Neuronal stem cell (in vitro differentiated cells): ENCODE results near the gene SSR1.

Experiments used
- DNase-seq: peaks from one replicate; pipeline ENCODE4 v3.0.0-alpha.2; 2013; ENCODE audit warnings: low spot score
- H2AFZ ChIP-seq: one replicate; pipeline ENCODE4 v1.6.1; 2013; ENCODE audit warnings: mild to moderate bottlenecking, low read length, inconsistent platforms
- H2AK5ac ChIP-seq: 2 replicates; pipeline ENCODE4 v1.6.1; 2013; ENCODE audit warnings: low read depth, mild to moderate bottlenecking, inconsistent platforms, low read length, moderate library complexity, mixed read lengths
- H2BK120ac ChIP-seq: 2 replicates; pipeline ENCODE4 v1.6.1; 2013; ENCODE audit warnings: low read depth, mild to moderate bottlenecking, inconsistent platforms, low read length, moderate library complexity, mixed read lengths
- H2BK12ac ChIP-seq: one replicate; pipeline ENCODE4 v1.6.1; 2013; ENCODE audit warnings: low read length, inconsistent platforms
- H2BK15ac ChIP-seq: 2 replicates; pipeline ENCODE4 v1.6.1; 2013; ENCODE audit warnings: mild to moderate bottlenecking, low read length, inconsistent platforms, mixed read lengths
- H2BK5ac ChIP-seq: one replicate; pipeline ENCODE4 v1.6.1; 2013; ENCODE audit warnings: inconsistent platforms, mild to moderate bottlenecking, low read length, moderate library complexity
- H3K14ac ChIP-seq: one replicate; pipeline ENCODE4 v1.6.1; 2013; ENCODE audit warnings: low read length, inconsistent platforms
- H3K18ac ChIP-seq: 2 replicates; pipeline ENCODE4 v1.6.1; 2013; ENCODE audit warnings: low read length, inconsistent platforms
- H3K23ac ChIP-seq: 2 replicates; pipeline ENCODE4 v1.6.1; 2013; ENCODE audit warnings: low read depth, mild to moderate bottlenecking, mixed read lengths, low read length, inconsistent platforms; ENCODE audit not compliant: poor library complexity
- H3K27ac ChIP-seq: replicated peaks from 3 replicates; pipeline ENCODE4 v1.5.1; 2013; ENCODE audit warnings: low read length, inconsistent platforms
- H3K27me3 ChIP-seq, 3 experiments: 2 replicates each; pipeline ENCODE4 v1.6.1; 2013; ENCODE audit warnings: low read length in 3 of 3, mild to moderate bottlenecking in 2 of 3, inconsistent platforms in 1 of 3, low read depth in 1 of 3, mixed read lengths in 1 of 3, moderate library complexity in 1 of 3; ENCODE audit not compliant: control insufficient read depth in 3 of 3, insufficient read depth in 3 of 3
- H3K36me3 ChIP-seq, 2 donors: replicated peaks in 1 of 2; 2 replicates each; pipeline ENCODE4 v1.6.1; 2013; ENCODE audit warnings: low read length in 2 of 2; ENCODE audit not compliant: control insufficient read depth in 2 of 2, insufficient read depth in 2 of 2
- H3K4ac ChIP-seq: 2 replicates; pipeline ENCODE4 v1.6.1; 2013; ENCODE audit warnings: inconsistent platforms, mild to moderate bottlenecking, low read length, moderate library complexity
- H3K4me1 ChIP-seq, 2 donors: 1 replicate in 1 of 2; 2 replicates in 1 of 2; pipeline ENCODE4 v1.6.1; 2013; ENCODE audit warnings: low read length in 2 of 2, low read depth in 1 of 2; ENCODE audit not compliant: control insufficient read depth in 2 of 2, insufficient read depth in 1 of 2
- H3K4me2 ChIP-seq: one replicate; pipeline ENCODE4 v1.6.1; 2013; ENCODE audit warnings: mild to moderate bottlenecking, low read length, inconsistent platforms; ENCODE audit not compliant: insufficient read depth, poor library complexity, severe bottlenecking
- H3K4me3 ChIP-seq, 2 donors: 2 replicates each; pipeline ENCODE4 v1.5.1; 2013; ENCODE audit warnings: low read length in 2 of 2, mild to moderate bottlenecking in 2 of 2, inconsistent platforms in 1 of 2, moderate library complexity in 1 of 2
- H3K79me1 ChIP-seq: one replicate; pipeline ENCODE4 v1.6.1; 2013; ENCODE audit warnings: low read depth, mild to moderate bottlenecking, inconsistent platforms, low read length, moderate library complexity
- H3K9ac ChIP-seq: one replicate; pipeline ENCODE4 v1.6.1; 2013; ENCODE audit warnings: mild to moderate bottlenecking, low read depth, low read length, inconsistent platforms; ENCODE audit not compliant: poor library complexity
- H3K9me3 ChIP-seq, 2 donors: replicated peaks in 1 of 2; 2 replicates each; pipeline versions ENCODE3 to v1.6.1; 2013; ENCODE audit warnings: low read length in 2 of 2, mild to moderate bottlenecking in 2 of 2, inconsistent platforms in 1 of 2, low read depth in 1 of 2, mixed read lengths in 1 of 2, moderate library complexity in 1 of 2; ENCODE audit not compliant: control insufficient read depth in 2 of 2, insufficient read depth in 1 of 2
- H4K8ac ChIP-seq: one replicate; pipeline ENCODE4 v1.6.1; 2013; ENCODE audit warnings: low read depth, mild to moderate bottlenecking, inconsistent platforms, low read length, moderate library complexity
- H4K91ac ChIP-seq: one replicate; pipeline ENCODE4 v1.6.1; 2013; ENCODE audit warnings: low read length, low read depth, mild to moderate bottlenecking, inconsistent platforms; ENCODE audit not compliant: poor library complexity
- WGBS, 2 donors: extraction: QIAGEN DNeasy Blood & Tissue Kit; methylation state at CpG; one replicate each; pipeline ENCODE4 v1.1.7; 2013; ENCODE audit warnings: missing lambda C conversion rate in 2 of 2, mixed read lengths in 1 of 2; ENCODE audit not compliant: insufficient read length in 2 of 2, insufficient replicate concordance in 1 of 2; ENCODE audit errors: extremely low coverage in 2 of 2; 5-methylcytosine and 5-hydroxymethylcytosine counted together

SSR1 gene

DNA sequence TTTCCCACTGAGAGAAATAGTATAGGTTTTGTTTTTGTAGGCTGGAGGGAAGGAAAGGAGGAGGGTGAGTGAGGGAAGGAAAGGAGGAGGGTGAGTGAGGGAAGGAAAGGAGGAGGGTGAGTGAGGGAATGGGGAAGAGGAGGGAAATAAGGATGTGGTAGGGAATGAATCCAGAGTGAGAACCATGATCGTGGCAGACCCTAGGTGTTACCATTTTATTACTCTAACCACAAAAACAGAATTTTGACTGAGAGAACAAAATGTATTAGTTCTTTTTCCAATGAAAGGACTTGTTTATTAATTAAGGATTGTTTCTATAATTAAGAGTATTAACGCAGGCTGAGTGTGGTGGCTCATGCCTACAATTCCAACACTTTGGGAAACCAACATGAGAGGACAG lies 16.4 kb downstream of the SSR1 start:
- H2BK12ac ChIP-seq, result no peak overlapping the region
- no peaks in the 10 kb centered on the region for H3K4me1 ChIP-seq
- H3K9me3 ChIP-seq, result no peaks in the 10 kb centered on the region
- no peak overlapping the region for H2BK5ac ChIP-seq
- DNase-seq, result no peak
- no peak overlapping the region for H3K18ac ChIP-seq
- no peak overlapping the region for H3K4ac ChIP-seq
- H3K14ac ChIP-seq, result no peak overlapping the region
- H3K4me3 ChIP-seq, result no peak overlapping the region
- H2AK5ac ChIP-seq, result no peak overlapping the region
- no peak overlapping the region for H3K27ac ChIP-seq
- no peaks in the 10 kb centered on the region for H3K27me3 ChIP-seq
- peaks cover 25 to 98% of the 10 kb centered on the region in 2 donors for H3K36me3 ChIP-seq
- no peak overlapping the region for H3K9ac ChIP-seq
- H3K23ac ChIP-seq, result no peak overlapping the region
- H2BK15ac ChIP-seq, result no peak overlapping the region
- peaks cover 2% of the 10 kb centered on the region for H3K79me1 ChIP-seq
- H2AFZ ChIP-seq, result no peak overlapping the region
- no peak overlapping the region for H4K91ac ChIP-seq
- no CpG with 5 or more reads among the region's 2 CpGs for WGBS, 2 donors
- H4K8ac ChIP-seq, result no peak overlapping the region
- H2BK120ac ChIP-seq, result no peak overlapping the region
- no peak overlapping the region for H3K4me2 ChIP-seq

DNA sequence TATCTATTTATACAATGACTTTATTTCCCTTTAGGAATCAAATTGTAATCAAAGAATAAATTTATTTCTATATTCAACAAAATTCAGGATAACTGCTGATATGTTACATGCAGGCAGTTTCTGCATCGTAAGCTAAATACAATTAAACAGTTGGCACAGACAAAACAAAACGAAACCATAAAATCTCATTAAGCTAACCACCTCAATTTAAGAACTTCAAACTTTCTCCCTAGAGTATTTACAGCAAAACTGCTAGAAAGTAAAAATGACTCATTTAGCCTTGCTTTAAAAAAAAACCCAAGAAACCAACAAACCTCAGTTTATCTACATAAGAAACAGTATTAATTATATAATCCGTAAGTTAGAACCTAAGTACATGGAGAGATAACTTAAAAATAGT lies 17.1 kb downstream of the SSR1 start:
- Histone ChIP-seq H3K27me3 (no peaks in the 10 kb centered on the region), H3K79me1 (peaks cover 2% of the 10 kb centered on the region), H3K4ac (no peak overlapping the region), H3K4me1 (no peaks in the 10 kb centered on the region), H3K36me3 (peaks cover 19 to 98% of the 10 kb centered on the region in 2 donors), H2BK12ac (no peak overlapping the region), H3K23ac (no peak overlapping the region), H3K9me3 (no peaks in the 10 kb centered on the region), H4K91ac (no peak overlapping the region), H3K4me2 (no peak overlapping the region), H3K27ac (no peak overlapping the region), H2AFZ (no peak overlapping the region), H2BK120ac (no peak overlapping the region), H2BK5ac (no peak overlapping the region), H2AK5ac (no peak overlapping the region), H3K14ac (no peak overlapping the region), H3K9ac (no peak overlapping the region), H4K8ac (no peak overlapping the region), H2BK15ac (no peak overlapping the region), H3K4me3 (no peak overlapping the region), H3K18ac (no peak overlapping the region)
- no peak for DNase-seq
- no CpG with 5 or more reads among the region's 3 CpGs for WGBS, 2 donors

DNA sequence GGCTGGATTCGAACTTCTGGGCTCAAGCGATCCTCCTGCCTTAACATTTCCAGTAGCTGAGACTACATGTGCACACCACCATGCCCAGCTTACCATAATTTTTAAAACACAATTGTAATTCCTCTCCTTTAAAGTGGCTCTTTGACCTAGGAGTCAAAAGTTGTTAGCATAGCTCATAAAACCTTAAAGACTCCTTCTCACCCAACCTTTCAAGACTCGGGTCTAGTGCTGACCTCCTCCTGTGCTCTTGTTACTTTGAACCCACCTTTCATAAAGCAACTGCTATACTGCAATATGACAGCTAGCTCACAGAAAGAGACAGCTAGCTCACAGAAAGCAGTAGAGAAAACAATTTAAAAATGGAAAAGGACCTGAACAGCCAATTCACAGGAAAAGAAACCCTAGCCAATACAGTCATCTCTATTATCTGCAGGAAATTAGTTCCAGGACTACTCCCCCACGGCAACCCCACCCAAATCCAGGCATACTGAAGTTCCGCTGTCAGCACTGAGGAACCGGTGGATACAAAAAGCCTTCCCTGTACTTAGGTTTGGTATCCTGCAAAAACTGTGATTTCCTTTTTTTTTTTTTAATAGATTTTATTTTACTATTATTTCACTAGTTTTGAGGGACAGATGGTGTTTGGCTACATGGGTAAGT lies 20.3 kb downstream of the SSR1 start:
- WGBS, 2 donors, result no CpG with 5 or more reads among the region's 6 CpGs
- H3K4ac ChIP-seq, result no peak overlapping the region
- H3K36me3 ChIP-seq, result peaks cover 16 to 99% of the 10 kb centered on the region in 2 donors
- no peaks in the 10 kb centered on the region for H3K79me1 ChIP-seq
- H3K9ac ChIP-seq, result no peak overlapping the region
- no peaks in the 10 kb centered on the region for H3K9me3 ChIP-seq
- H3K23ac ChIP-seq, result no peak overlapping the region
- no peak overlapping the region for H3K18ac ChIP-seq
- no peak overlapping the region for H2BK120ac ChIP-seq
- H2AFZ ChIP-seq, result no peak overlapping the region
- no peak overlapping the region for H4K8ac ChIP-seq
- no peaks in the 10 kb centered on the region for H3K27me3 ChIP-seq
- DNase-seq, result no peak
- H3K27ac ChIP-seq, result no peak overlapping the region
- H3K4me3 ChIP-seq, result no peak overlapping the region
- no peak overlapping the region for H3K14ac ChIP-seq
- H2BK15ac ChIP-seq, result no peak overlapping the region
- no peak overlapping the region for H2BK12ac ChIP-seq
- no peak overlapping the region for H2BK5ac ChIP-seq
- H3K4me2 ChIP-seq, result no peak overlapping the region
- H3K4me1 ChIP-seq, result no peaks in the 10 kb centered on the region
- no peak overlapping the region for H4K91ac ChIP-seq
- no peak overlapping the region for H2AK5ac ChIP-seq

GRCh38 chr6:7290079-7290478 lies 22.9 kb downstream of the SSR1 start:
- Histone ChIP-seq H4K91ac (no peak overlapping the region), H3K4ac (no peak overlapping the region), H3K4me2 (no peak overlapping the region), H3K79me1 (no peaks in the 10 kb centered on the region), H2BK120ac (no peak overlapping the region), H3K14ac (no peak overlapping the region), H2BK5ac (no peak overlapping the region), H2AK5ac (no peak overlapping the region), H3K4me3 (no peak overlapping the region), H3K9me3 (no peaks in the 10 kb centered on the region), H2AFZ (no peak overlapping the region), H3K18ac (no peak overlapping the region), H4K8ac (no peak overlapping the region), H3K4me1 (no peaks in the 10 kb centered on the region), H3K9ac (no peak overlapping the region), H3K36me3 (peaks cover 12 to 97% of the 10 kb centered on the region in 2 donors), H2BK15ac (no peak overlapping the region), H2BK12ac (no peak overlapping the region), H3K27me3 (no peaks in the 10 kb centered on the region), H3K27ac (no peak overlapping the region), H3K23ac (no peak overlapping the region)
- no peak for DNase-seq
- no CpG with 5 or more reads among the region's 1 CpG for WGBS, 2 donors
